Measurements from ENCODE around the gene CPSF6.
"Not testable (repeated sequence)": the region's sequence is repeated elsewhere in the genome, so short reads cannot be mapped to it uniquely, and the experiment has no call there.

Gene CPSF6

DNA sequence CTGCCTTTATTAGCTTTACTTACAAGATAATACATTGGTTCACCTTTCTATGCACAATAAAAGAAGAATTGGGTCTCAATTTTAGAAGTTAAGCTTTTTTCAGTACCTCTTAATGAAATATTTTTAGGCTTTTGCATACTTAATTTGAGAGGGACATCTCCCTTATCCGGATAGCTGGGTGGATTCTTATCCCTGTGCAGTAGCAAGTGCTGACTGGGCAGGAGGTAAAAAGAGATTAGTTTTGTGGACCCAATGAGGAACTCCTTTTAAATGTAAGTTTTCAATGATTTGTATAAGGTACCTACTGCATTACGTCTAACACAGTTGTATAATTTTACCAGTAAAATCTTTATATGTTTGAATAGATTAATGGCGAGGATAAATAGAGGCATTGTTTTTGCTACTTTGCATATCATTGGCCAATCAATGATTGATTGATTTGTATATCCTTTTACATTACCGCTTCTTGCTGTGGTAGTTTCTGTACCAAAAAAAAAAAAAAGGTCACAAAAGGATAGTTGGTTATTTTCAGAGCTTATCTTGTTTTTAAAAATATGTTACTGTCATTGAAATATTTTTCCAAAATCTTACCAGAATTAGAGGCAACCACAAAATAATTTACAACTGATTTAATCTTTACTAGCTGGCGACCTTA lies 2.2 kb downstream of the CPSF6 start:
- ATAC-seq (replicated peaks) (no peak), DNase-seq (no peak)
- Mint-ChIP-seq H3K4me3 (peak overlapping the region; percentile 49 to 100), H3K27me3 (no peaks in the 10 kb centered on the region), H3K4me1 (ENCODE audit: low read depth in 2 of 2) (peaks cover 37 to 56% of the 10 kb centered on the region in 2 donors), H3K36me3 (ENCODE audit: insufficient read depth) (peaks cover 30% of the 10 kb centered on the region), H3K9me3 (no peaks in the 10 kb centered on the region), H3K27ac (peak overlapping the region in 1 of 2 donors; percentile 54)

DNA sequence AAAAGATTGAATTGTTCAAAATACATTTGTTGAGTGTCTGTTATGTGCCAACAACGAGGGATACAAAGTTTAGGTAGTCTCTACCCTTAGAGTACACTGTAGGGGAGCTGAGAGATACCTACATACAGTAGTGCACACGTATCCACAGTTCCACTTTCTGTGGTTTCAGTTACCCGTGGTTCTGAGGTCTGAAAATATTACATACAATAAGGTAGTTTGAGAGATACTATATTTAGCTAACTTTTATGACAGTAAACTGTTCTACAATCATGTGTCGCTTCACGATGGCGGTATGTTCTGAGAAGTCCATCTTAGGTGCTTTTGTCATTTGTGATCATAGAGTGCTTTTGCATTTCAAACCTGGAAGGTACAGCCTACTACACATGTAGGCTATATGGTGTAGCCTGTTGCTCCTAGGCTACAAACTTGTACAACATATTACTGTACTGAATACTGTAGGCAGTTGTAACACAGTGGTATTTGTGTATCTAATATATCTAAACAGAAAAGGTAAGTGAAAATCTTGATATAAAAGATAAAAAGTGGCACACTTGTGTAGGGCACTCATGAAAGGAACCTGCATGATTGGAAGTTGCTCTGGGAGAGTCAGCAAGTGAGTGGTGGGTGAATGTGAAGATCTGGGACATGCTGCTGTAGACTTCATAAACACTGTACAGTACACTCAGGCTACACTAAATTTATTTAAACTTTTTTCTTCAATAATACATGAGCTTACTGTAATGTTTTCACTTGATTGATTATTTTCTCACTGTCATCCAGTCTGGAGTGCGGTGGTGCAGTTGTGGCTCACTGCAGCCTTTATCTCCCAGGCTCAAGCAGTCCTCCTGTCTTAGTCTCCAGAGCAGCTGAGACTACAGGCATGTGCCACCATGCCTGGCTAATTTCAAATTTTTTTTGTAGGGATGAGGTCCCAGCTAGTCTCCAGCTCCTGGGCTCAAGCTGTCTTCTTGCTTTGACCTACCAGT lies 4.0 kb downstream of the CPSF6 start:
- peaks cover 31% of the 10 kb centered on the region for H3K36me3 Mint-ChIP-seq (ENCODE audit: insufficient read depth)
- H3K4me1 Mint-ChIP-seq (ENCODE audit: low read depth in 2 of 2), result peaks cover 48 to 74% of the 10 kb centered on the region in 2 donors
- DNase-seq, result no peak
- H3K9me3 Mint-ChIP-seq, result no peaks in the 10 kb centered on the region
- peak overlapping the region; percentile 45 to 100 for H3K4me3 Mint-ChIP-seq
- ATAC-seq (replicated peaks), result no peak
- H3K27ac Mint-ChIP-seq, result peak overlapping the region in 1 of 2 donors; percentile 26
- H3K27me3 Mint-ChIP-seq, result no peaks in the 10 kb centered on the region

DNA sequence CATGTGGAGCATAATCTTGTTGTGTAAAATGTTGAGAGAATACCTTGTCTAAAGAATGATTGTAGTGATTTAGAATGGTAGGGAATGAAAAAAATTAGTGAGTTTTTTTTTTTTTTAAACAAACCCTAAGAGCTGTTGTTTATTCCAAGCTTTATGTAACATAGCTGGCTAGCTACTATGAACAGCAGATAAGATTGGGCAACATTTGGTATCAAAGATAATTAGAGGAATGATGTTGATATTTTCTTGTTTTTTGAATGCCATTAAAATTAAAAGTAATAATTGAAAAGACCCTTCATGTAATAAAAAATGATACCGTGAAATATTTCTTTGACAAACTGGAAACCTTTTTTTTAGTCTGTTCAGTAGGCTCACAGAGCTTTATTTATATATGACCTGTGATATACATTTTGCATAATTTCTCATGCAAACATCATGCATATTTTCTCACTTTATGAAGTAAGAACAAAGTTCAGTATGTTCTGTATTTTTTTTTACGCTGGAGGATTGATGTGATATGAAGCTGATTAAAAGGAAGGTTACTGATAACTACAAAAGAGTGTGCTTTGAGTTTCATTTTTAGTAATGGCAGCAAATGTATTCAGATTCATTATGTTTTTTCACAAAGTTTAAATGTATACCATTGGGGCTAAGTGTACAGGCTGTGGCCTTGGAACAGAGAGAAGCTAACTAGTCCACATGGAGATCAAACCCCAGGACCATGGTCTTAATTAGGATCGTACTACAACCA lies 8.1 kb downstream of the CPSF6 start:
- ATAC-seq (replicated peaks) (no peak), DNase-seq (no peak)
- Mint-ChIP-seq H3K4me1 (ENCODE audit: low read depth in 2 of 2) (peaks cover 44 to 77% of the 10 kb centered on the region in 2 donors), H3K27ac (peak overlapping the region; percentile 73 to 74), H3K9me3 (no peaks in the 10 kb centered on the region), H3K36me3 (ENCODE audit: insufficient read depth) (peaks cover 24% of the 10 kb centered on the region), H3K4me3 (peak overlapping the region; percentile 43 to 60), H3K27me3 (no peaks in the 10 kb centered on the region)

DNA sequence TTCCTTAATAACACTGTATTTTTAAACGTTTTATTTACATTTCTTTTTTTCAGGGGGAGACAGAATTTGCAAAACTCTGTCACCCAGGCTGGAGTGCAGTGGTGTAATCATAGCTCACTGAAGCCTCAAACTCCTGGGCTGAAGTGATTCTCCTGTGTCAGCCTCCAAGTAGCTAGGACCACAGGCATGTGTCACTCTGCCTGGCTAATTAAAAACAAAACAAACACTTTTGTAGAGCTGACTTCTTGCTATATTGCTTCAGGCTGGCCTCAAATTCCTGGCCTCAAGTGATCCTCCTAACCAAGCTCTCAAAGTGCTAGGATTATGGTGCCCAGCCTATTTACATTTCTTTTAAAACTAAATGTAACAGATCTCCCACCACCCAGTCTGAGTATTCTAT lies 12.7 kb downstream of the CPSF6 start:
- no peaks in the 10 kb centered on the region for H3K9me3 Mint-ChIP-seq
- H3K36me3 Mint-ChIP-seq (ENCODE audit: insufficient read depth), result peaks cover 27% of the 10 kb centered on the region
- peaks cover 30 to 57% of the 10 kb centered on the region in 2 donors for H3K4me1 Mint-ChIP-seq (ENCODE audit: low read depth in 2 of 2)
- H3K27ac Mint-ChIP-seq, result peak overlapping the region; percentile 87 to 90
- H3K4me3 Mint-ChIP-seq, result no peak overlapping the region
- no peaks in the 10 kb centered on the region for H3K27me3 Mint-ChIP-seq
- ATAC-seq (replicated peaks) (no peak), DNase-seq (no peak)

DNA sequence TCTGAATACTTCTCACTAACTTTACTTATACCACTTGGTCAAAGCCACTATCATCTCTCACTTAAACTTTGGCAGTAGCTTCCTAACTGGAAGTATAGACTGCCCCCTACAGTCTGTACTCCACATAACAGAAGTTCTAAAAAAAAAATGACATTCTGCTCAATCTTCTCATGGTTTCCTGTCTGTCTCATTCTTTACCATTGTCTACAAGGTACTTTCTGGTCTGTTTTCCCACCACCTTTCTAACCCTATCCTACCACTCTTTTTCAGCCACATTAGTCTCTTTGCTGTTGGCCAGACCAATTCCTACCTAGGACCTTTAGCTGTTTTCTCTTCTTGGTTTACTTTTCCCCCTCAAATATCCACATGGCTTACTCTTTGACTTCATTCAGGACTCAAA lies 14.7 kb downstream of the CPSF6 start:
- Mint-ChIP-seq H3K9me3 (no peaks in the 10 kb centered on the region), H3K27ac (peak overlapping the region in 1 of 2 donors; percentile 23), H3K4me3 (no peak overlapping the region), H3K4me1 (ENCODE audit: low read depth in 2 of 2) (peaks cover 25 to 46% of the 10 kb centered on the region in 2 donors), H3K27me3 (no peaks in the 10 kb centered on the region), H3K36me3 (ENCODE audit: insufficient read depth) (peaks cover 38% of the 10 kb centered on the region)
- ATAC-seq (replicated peaks) (peak; percentile 93), DNase-seq (peak; percentile 19 to 34 (median 23))

DNA sequence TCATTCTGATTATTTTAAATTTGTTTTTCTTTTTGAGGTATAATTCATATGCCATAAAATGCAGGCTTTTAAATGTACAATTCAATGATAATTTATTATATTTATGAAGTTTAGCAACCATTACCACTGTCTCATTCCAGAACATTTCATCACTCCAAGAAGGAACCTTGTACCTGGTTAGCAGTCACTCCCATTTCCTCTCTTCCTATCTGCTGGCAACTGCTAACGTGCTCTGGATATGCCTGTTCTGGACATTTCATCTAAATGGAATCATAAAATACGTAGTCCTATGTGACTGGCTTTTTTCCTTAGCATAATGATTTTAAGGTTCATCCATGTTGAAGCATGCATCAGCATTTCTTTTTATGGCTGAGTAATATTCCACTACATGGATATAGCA lies 15.5 kb downstream of the CPSF6 start:
- no peak overlapping the region for H3K27ac Mint-ChIP-seq
- ATAC-seq (replicated peaks), result no peak
- peaks cover 44% of the 10 kb centered on the region for H3K36me3 Mint-ChIP-seq (ENCODE audit: insufficient read depth)
- no peak overlapping the region for H3K4me3 Mint-ChIP-seq
- H3K4me1 Mint-ChIP-seq (ENCODE audit: low read depth in 2 of 2), result peaks cover 19 to 39% of the 10 kb centered on the region in 2 donors
- no peaks in the 10 kb centered on the region for H3K9me3 Mint-ChIP-seq
- DNase-seq, result no peak
- H3K27me3 Mint-ChIP-seq, result no peaks in the 10 kb centered on the region

DNA sequence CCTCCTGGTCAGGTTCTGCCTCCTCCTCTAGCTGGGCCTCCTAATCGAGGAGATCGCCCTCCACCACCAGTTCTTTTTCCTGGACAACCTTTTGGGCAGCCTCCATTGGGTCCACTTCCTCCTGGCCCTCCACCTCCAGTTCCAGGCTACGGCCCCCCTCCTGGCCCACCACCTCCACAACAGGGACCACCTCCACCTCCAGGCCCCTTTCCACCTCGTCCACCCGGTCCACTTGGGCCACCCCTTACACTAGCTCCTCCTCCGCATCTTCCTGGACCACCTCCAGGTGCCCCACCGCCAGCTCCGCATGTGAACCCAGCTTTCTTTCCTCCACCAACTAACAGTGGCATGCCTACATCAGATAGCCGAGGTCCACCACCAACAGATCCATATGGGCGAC lies 19.3 kb downstream of the CPSF6 start:
- H3K27ac Mint-ChIP-seq, result no peak overlapping the region
- DNase-seq (no peak), ATAC-seq (replicated peaks) (no peak)
- H3K36me3 Mint-ChIP-seq (ENCODE audit: insufficient read depth), result peaks cover 69% of the 10 kb centered on the region
- H3K27me3 Mint-ChIP-seq, result no peaks in the 10 kb centered on the region
- H3K9me3 Mint-ChIP-seq, result no peaks in the 10 kb centered on the region
- peaks cover 7 to 25% of the 10 kb centered on the region in 2 donors for H3K4me1 Mint-ChIP-seq (ENCODE audit: low read depth in 2 of 2)
- H3K4me3 Mint-ChIP-seq, result no peak overlapping the region

DNA sequence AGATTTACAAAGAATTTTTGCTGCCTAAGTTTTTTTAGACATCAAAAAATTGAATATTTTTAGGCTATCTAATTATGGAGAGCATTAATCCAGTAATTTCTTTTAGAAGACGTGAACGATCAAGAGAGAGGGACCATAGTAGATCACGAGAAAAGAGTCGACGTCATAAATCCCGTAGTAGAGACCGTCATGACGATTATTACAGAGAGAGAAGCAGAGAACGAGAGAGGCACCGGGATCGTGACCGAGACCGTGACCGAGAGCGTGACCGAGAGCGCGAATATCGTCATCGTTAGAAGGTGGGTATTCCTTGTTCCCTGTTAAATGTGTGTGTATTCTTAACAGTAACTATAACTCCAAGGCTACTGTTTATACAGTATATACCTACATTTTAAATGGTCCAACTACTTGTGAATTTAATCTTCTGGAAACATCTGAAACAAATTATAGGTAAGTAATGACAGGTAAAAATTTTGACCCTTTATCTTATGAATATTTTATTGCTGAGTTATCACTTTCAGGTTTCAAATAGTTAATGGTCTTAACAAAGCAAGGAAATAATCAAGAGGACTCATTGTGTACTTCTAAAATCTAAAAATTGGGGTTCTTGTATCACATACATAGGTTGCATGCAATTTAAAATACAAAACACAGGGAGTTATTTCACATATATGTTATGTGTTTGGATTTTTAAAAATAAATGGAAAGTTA lies 23.1 kb downstream of the CPSF6 start:
- H3K27ac Mint-ChIP-seq, result no peak overlapping the region
- no peak overlapping the region for H3K4me3 Mint-ChIP-seq
- no peaks in the 10 kb centered on the region for H3K27me3 Mint-ChIP-seq
- peaks cover 4 to 17% of the 10 kb centered on the region in 2 donors for H3K4me1 Mint-ChIP-seq (ENCODE audit: low read depth in 2 of 2)
- peaks cover 85% of the 10 kb centered on the region for H3K36me3 Mint-ChIP-seq (ENCODE audit: insufficient read depth)
- ATAC-seq (replicated peaks), result no peak
- DNase-seq, result no peak
- H3K9me3 Mint-ChIP-seq, result no peaks in the 10 kb centered on the region

DNA sequence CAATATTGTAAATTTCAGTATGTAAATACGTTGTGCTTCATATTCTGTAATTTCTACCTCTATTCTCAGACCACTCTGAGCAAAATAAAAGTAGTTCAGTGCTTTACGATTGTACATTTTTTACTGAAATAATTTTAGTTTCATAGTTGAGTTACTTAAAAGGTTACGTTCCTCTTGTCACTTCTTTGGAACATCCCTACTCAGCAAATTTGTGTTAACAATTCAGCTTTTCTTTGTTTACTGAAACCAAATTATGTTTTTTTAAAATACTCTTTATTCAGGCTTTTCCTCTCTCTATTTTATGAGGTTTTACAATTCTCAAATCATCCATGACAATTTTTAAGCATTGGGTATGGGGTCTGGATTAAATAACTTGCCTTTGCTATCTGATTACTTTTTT lies 25.8 kb downstream of the CPSF6 start:
- no peak for DNase-seq
- Mint-ChIP-seq H3K36me3 (ENCODE audit: insufficient read depth) (peaks cover 78% of the 10 kb centered on the region), H3K9me3 (no peaks in the 10 kb centered on the region), H3K27me3 (no peaks in the 10 kb centered on the region), H3K4me1 (ENCODE audit: low read depth in 2 of 2) (peaks cover 2 to 11% of the 10 kb centered on the region in 2 donors), H3K4me3 (no peak overlapping the region), H3K27ac (no peak overlapping the region)
- no peak for ATAC-seq (replicated peaks)

DNA sequence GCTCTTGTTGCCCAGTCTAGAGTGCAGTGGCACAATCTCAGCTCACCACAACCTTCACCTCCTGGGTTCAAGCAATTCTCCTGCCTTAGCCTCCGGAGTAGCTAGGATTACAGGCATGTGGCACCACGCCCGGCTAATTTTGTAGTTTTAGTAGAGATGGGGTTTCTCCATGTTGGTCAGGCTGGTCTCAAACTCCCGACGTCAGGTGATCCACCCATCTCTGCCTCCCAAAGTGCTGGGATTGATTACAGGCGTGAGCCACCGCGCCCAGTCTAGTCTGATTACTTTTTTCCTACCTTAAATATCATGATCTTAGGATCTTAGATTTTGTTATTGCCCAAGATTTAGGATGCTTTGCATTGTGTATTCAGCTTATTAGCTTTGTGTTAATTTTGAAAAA lies 26.3 kb downstream of the CPSF6 start:
- H3K27ac Mint-ChIP-seq; H3K4me1 Mint-ChIP-seq (ENCODE audit: low read depth in 2 of 2); H3K27me3 Mint-ChIP-seq; DNase-seq; H3K4me3 Mint-ChIP-seq; ATAC-seq (replicated peaks); H3K9me3 Mint-ChIP-seq: not testable (repeated sequence)
- H3K36me3 Mint-ChIP-seq (ENCODE audit: insufficient read depth), result peaks cover 75% of the 10 kb centered on the region

DNA sequence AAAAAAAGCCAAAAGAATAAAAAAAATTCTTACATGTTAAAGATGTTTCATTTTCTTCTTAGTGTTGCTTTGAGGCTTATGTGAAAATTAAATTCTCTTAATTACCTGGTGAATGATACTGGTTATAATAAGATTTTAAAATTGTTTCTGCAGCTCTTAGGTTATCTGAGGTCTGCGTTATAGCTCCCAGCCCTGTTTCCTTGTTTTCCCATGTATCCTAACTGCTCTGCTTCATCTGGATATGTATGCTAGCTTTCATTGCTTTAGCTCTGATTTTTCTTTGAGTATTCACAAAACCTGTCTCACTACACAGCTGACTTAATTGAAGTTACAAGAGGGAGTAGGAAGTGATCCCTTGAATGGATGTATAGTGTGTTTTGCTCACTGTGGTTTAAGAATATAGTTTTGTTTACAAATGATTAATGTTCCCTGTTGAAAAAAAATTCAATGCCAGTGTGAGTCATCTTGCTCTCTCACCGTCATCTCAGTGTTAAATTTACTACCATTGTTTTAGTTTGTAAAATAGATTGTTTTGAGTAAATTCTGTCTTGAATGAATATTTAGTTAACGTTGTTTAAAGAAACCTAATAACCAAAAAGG lies 26.8 kb downstream of the CPSF6 start:
- H3K36me3 Mint-ChIP-seq (ENCODE audit: insufficient read depth), result peaks cover 75% of the 10 kb centered on the region
- ATAC-seq (replicated peaks), result no peak
- peak overlapping the region in 1 of 2 donors; percentile 51 for H3K27ac Mint-ChIP-seq

DNA sequence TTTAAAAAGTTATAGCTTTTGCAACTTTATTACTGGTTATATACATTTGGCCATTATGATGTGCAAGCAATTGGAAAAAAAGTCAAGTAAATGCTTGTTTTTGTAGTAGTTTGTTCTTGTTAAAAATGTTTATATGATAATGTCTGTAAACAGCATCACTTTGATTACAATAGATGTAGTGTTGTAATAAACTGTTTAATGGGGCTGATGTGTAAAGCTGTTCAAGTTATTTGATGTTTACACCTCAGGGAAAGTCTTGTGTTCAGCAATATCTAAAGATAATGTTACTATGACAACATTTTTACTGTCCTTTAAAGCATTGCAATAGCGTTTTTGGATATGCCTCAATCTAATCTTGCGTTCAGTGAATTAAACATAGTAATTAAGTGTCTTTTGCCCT lies 30.4 kb downstream of the CPSF6 start:
- H3K4me3 Mint-ChIP-seq, result no peak overlapping the region
- no peaks in the 10 kb centered on the region for H3K9me3 Mint-ChIP-seq
- H3K4me1 Mint-ChIP-seq (ENCODE audit: low read depth in 2 of 2), result peaks cover 5 to 9% of the 10 kb centered on the region in 2 donors
- DNase-seq (no peak), ATAC-seq (replicated peaks) (no peak)
- H3K27me3 Mint-ChIP-seq, result no peaks in the 10 kb centered on the region
- H3K36me3 Mint-ChIP-seq (ENCODE audit: insufficient read depth), result peaks cover 55% of the 10 kb centered on the region
- H3K27ac Mint-ChIP-seq, result peak overlapping the region in 1 of 2 donors; percentile 19

More for the DNA sequence above, 26.8 kb downstream of the CPSF6 start:
- Mint-ChIP-seq H3K4me1 (ENCODE audit: low read depth in 2 of 2) (peaks cover 2 to 5% of the 10 kb centered on the region in 2 donors), H3K4me3 (no peak overlapping the region), H3K9me3 (no peaks in the 10 kb centered on the region), H3K27me3 (no peaks in the 10 kb centered on the region)
- no peak for DNase-seq

Data from effector memory CD8-positive, alpha-beta T cell (primary cell).